Spleen (tissue), 13 donors: ENCODE results near the gene PCSK1N. TPM values are rescaled to one million over a fixed set of nuclear protein-coding genes. Genes with fewer than 3 reads are reported as not detected.
"Not testable (repeated sequence)": the region's sequence is repeated elsewhere in the genome, so short reads cannot be mapped to it uniquely, and the experiment has no call there.

Source experiments
- DNase-seq: peaks from one replicate; pipeline ENCODE4 v3.0.0-alpha.2; 2020
- H3K27ac ChIP-seq, 8 donors: fragments of 200-600 bp; sonication (generic) in 7 of 8; 1 replicate in 4 of 8; 2 replicates in 4 of 8; pipeline versions ENCODE4 v1.5.0 to v1.8.0; 2016 to 2021; ENCODE audit warnings: inconsistent platforms in 4 of 8, mild to moderate bottlenecking in 4 of 8, moderate library complexity in 1 of 8
- H3K27me3 ChIP-seq, 7 donors: fragments of 200-600 bp; sonication (generic) in 6 of 7; replicated peaks in 1 of 7; 1 replicate in 4 of 7; 2 replicates in 3 of 7; pipeline versions ENCODE4 v1.5.0 to v1.8.0; 2016 to 2021; ENCODE audit warnings: inconsistent platforms in 3 of 7, mild to moderate bottlenecking in 1 of 7
- H3K36me3 ChIP-seq, 6 donors: fragments of 200-600 bp; sonication (generic) in 5 of 6; 1 replicate in 4 of 6; 2 replicates in 2 of 6; pipeline versions ENCODE4 v1.5.0 to v1.8.0; 2016 to 2021; ENCODE audit warnings: inconsistent platforms in 2 of 6
- H3K4me1 ChIP-seq, 6 donors: fragments of 200-600 bp; sonication (generic) in 5 of 6; 1 replicate in 3 of 6; 2 replicates in 3 of 6; pipeline versions ENCODE4 v1.5.0 to v1.8.0; 2016 to 2021; ENCODE audit warnings: inconsistent platforms in 3 of 6
- H3K4me3 ChIP-seq, 8 donors: fragments of 200-600 bp; sonication (generic) in 7 of 8; 1 replicate in 4 of 8; 2 replicates in 4 of 8; pipeline versions ENCODE4 v1.5.0 to v1.8.0; 2016 to 2021; ENCODE audit warnings: inconsistent platforms in 4 of 8, mild to moderate bottlenecking in 4 of 8, moderate library complexity in 2 of 8
- H3K9me3 ChIP-seq, 8 donors: fragments of 200-600 bp; sonication (generic) in 7 of 8; 1 replicate in 4 of 8; 2 replicates in 4 of 8; pipeline versions ENCODE4 v1.5.0 to v1.8.0; 2016 to 2021; ENCODE audit warnings: inconsistent platforms in 4 of 8
- CTCF ChIP-seq, 11 experiments: fragments of 200-600 bp in 7 of 11; fragments of 450-650 bp in 4 of 11; sonication (generic) in 4 of 11; IDR thresholded peaks in 8 of 11; conservative IDR thresholded peaks in 3 of 11; 1 replicate in 7 of 11; 2 replicates in 4 of 11; pipeline versions ENCODE4 v1.4.0 to v1.8.0; 2016 to 2021; ENCODE audit warnings: antibody characterized with exemption in 11 of 11, inconsistent platforms in 4 of 11, mild to moderate bottlenecking in 1 of 11
- POLR2A ChIP-seq, 3 donors: fragments of 450-650 bp; IDR thresholded peaks; one replicate each; pipeline ENCODE4 v1.5.1; 2017; ENCODE audit warnings: antibody characterized with exemption in 3 of 3, mild to moderate bottlenecking in 1 of 3
- POLR2AphosphoS5 ChIP-seq, 3 donors: sonication (generic); formaldehyde crosslinking; IDR thresholded peaks; one replicate each; pipeline ENCODE4 v1.5.1; 2017; ENCODE audit warnings: antibody characterized with exemption in 3 of 3
- WGBS, 5 donors: extraction: QIAGEN DNeasy Blood & Tissue Kit in 3 of 5; methylation state at CpG; one replicate each; pipeline versions ENCODE4 v1.1.5 to v1.1.7; 2013 to 2018; 5-methylcytosine and 5-hydroxymethylcytosine counted together
- intact Hi-C: fragments of 100-400 bp; cut with DNase I; formaldehyde crosslinking; loops from one replicate; pipeline ENCODE4 v1.15.0; 2023; ENCODE audit warnings: low total_unique reads
- long read RNA-seq, 2 donors: transcript quantifications; one replicate each; lab custom pipeline, GENCODE V29; 2026
- polyA plus RNA-seq, 3 donors: library from polyadenylated mRNA; stranded (reverse); fragments of 200-250 nt; gene quantifications; one replicate each; pipeline ENCODE4 v1.2.1, GENCODE V29; 2013
- total RNA-seq, 7 donors: library from RNA; depleted of rRNA in 3 of 7; stranded (reverse); fragments of >200 nt in 3 of 7; fragmentation: NEBNext Ultra II Directional in 4 of 7; extraction: Animal tissue kit (Norgen Biotek cat#: 25700) in 4 of 7; gene quantifications; one replicate each; pipeline versions ENCODE4 v1.1.0 to v1.2.1, GENCODE V29; 2016 to 2021
- donor health status: healthy with polysubstance abuse.
- donor health status: DM: no; HTN: no; CAD: no; lungs with moderate emphysema.
- donor health status: DM: no; HTN: no; CAD: no.
- donor health status: Bipolar disorder and iron deficiency.
- donor health status: healthy.
- donor health status: DM: no; HTN: no; CAD: no.
- donor health status: DM: yes; HTN: yes; CAD: no.

Gene PCSK1N
- under 1 TPM in 3 of 7 donors, not detected in 4; 0.47 to 0.74 (median 0.70) TPM for total RNA-seq
- under 1 TPM; 0.10 to 0.36 (median 0.11) TPM for polyA plus RNA-seq
- long read RNA-seq, donor 1, partial matches to known transcripts = 0 of 2 reads
- long read RNA-seq, donor 1, other reads (novel, unspliced or antisense) = 0 of 2 reads
- long read RNA-seq, donor 2, transcript PCSK1N-201 (3 exons, 1,050 nt) = major isoform, 55 of 96 reads
- long read RNA-seq, donor 2, partial matches to known transcripts = 36 of 96 reads
- long read RNA-seq, donor 2, other reads (novel, unspliced or antisense) = 5 of 96 reads

DNA sequence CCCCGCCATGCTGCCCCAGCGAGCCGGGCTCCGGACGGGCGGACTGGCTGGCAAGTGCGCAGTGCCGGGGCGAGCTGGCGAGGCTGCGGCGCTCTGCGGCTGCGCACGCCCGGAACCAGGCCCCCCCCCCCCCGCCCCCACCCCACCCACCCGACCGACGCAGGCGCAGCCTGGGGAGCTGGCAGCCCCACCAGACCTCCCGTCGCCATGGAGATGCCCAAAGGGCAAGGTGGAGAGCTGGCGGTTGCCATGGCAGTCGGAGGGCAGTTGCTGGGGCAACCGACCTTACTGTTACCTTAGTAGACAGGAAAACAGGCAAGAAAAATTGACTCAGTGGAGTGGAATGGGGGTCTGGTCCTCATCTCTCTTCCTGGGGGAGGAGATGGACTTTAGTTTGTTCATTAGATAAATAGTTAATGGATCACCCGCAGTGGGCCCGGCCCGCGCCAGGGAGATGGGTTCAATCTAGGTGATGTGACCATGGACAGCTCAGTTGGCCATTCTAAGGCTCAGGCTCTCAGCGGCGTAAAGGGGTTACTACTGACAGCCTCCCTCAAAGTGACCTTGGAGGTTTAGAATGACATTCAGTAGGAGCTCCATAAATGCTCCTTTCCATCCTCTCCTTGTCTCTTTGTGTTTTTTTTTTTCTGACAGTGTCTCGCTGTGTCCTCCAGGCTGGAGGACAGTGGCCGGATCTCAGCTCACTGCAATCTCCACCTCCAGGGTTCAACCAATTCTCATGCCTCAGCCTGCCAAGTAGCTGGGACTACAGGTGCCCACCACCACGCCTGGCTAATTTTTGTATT is at the start of gene PCSK1N:
TSS of gene PCSK1N (minus strand) at position 87 of the 806 bp plus-strand sequence. CDS start at position 9, 78 bp downstream.
- 21 to 62% (median 45%) methylated on average over 9 to 34 of the region's 35 CpGs for WGBS, 5 donors
- Histone ChIP-seq H3K4me3 (peak within 1 kb of the TSS in 4 of 8 donors; percentile 7 to 63 (median 24)), H3K36me3 (no peaks in the 10 kb centered on the region), H3K4me1 (peaks cover 0 to 21% (median 8%) of the 10 kb centered on the region in 6 donors), H3K27ac (no peak within 1 kb of the TSS), H3K27me3 (peaks cover 0 to 57% (median 29%) of the 10 kb centered on the region in 7 donors), H3K9me3 (no peaks in the 10 kb centered on the region)
- DNase-seq = no peak
- no peak for TF ChIP-seq POLR2A (IDR thresholded peaks at IDR 0.05)
- TF ChIP-seq CTCF (IDR thresholded peaks at IDR 0.05 in 8 of 11, conservative IDR thresholded peaks at IDR 0.05 in 3 of 11) = no peak
- TF ChIP-seq POLR2AphosphoS5 (IDR thresholded peaks at IDR 0.05) = no peak
- intact Hi-C loops = no loop called here

DNA sequence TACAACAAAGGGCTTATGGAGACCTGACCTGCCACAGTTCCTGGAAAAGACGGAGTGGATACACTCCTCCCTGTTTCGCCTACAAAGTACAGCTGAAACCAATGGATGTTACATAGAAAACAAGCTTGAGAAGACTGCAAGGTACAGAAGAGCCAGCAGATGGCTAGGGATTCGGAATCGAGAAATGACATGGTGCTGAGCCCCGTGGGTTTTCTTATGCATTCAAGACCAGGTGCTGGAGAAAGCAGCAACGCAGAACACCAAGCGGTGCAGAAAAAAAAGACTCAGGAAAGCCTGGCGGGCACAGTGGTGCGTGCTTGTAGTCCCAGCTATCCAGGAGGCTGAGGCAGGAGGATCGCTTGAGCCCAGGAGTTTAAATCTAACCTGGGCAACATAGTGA is 48.3 kb upstream of the PCSK1N start:
- Histone ChIP-seq H3K4me3 (no peak overlapping the region), H3K36me3 (no peaks in the 10 kb centered on the region), H3K27ac (no peak overlapping the region), H3K9me3 (no peaks in the 10 kb centered on the region), H3K4me1 (no peaks in the 10 kb centered on the region), H3K27me3 (peaks cover 0 to 4% (median 0%) of the 10 kb centered on the region in 7 donors)
- 79 to 90% (median 82%) methylated on average over 10 of the region's 10 CpGs for WGBS, 5 donors
- TF ChIP-seq CTCF (IDR thresholded peaks at IDR 0.05 in 8 of 11, conservative IDR thresholded peaks at IDR 0.05 in 3 of 11) (no peak), POLR2A (IDR thresholded peaks at IDR 0.05) (no peak), POLR2AphosphoS5 (IDR thresholded peaks at IDR 0.05) (no peak)
- DNase-seq = no peak
- intact Hi-C loops = no loop called here

- H3K27ac ChIP-seq, H3K4me1 ChIP-seq, H3K27me3 ChIP-seq, H3K9me3 ChIP-seq, H3K4me3 ChIP-seq, DNase-seq, H3K36me3 ChIP-seq, intact Hi-C loops: not testable (repeated sequence)
- WGBS, 5 donors = 43 to 73% (median 59%) methylated on average over 4 of the region's 4 CpGs
These were observed 41.5 kb upstream of the PCSK1N start for GRCh38 chrX:48876944-48877343.

GRCh38 chrX:48872017-48872416 is 36.6 kb upstream of the PCSK1N start:
- H3K36me3 ChIP-seq, H3K27me3 ChIP-seq, intact Hi-C loops, H3K9me3 ChIP-seq, DNase-seq, H3K4me1 ChIP-seq, H3K4me3 ChIP-seq, H3K27ac ChIP-seq: not testable (repeated sequence)
- 8 to 51% (median 34%) methylated on average over 1 to 2 of the region's 2 CpGs for WGBS, 5 donors

DNA sequence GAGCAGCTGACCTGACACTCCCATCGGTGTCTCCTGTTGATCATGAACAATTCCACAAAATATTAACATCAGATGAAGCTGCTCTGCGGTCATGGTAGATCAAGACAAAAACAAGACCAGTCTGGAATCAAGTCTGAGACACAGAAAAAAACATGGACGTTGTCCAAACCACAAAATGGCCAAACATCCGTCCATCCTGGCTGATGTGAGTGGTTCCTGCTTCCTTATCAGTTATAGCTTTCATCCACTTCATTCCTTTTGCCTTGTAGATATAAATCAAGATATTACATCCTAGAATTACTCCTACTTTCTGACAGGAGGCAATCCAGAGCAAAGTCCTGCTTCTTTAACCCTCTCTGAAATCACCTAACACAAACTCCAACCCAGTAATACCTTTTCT is 28.8 kb upstream of the PCSK1N start:
- Histone ChIP-seq H3K4me3 (no peak overlapping the region), H3K36me3 (no peaks in the 10 kb centered on the region), H3K4me1 (no peaks in the 10 kb centered on the region), H3K27me3 (peaks cover 0 to 9% (median 0%) of the 10 kb centered on the region in 7 donors), H3K9me3 (no peaks in the 10 kb centered on the region), H3K27ac (no peak overlapping the region)
- intact Hi-C loops = no loop called here
- no peak for DNase-seq
- TF ChIP-seq POLR2A (IDR thresholded peaks at IDR 0.05) = no peak
- TF ChIP-seq POLR2AphosphoS5 (IDR thresholded peaks at IDR 0.05) = no peak
- 38 to 51% (median 46%) methylated on average over 4 of the region's 4 CpGs for WGBS, 5 donors
